Hepatocyte (in vitro differentiated cells): Measurements from ENCODE around the gene RBM33.

Experiments used
- EZH2 ChIP-seq: fragments of 200-600 bp; sonication (generic); IDR thresholded peaks from 2 replicates; pipeline ENCODE4 v1.6.1; 2016; ENCODE audit warnings: antibody characterized with exemption, mild to moderate bottlenecking, borderline replicate concordance
- TF ChIP-seq, protein P1 (sequence below): fragments of 200-600 bp; sonication (generic); IDR thresholded peaks from 2 replicates; pipeline ENCODE4 v1.5.1; 2016; ENCODE audit warnings: antibody characterized with exemption, mild to moderate bottlenecking; ENCODE audit not compliant: poor library complexity

GRCh38 chr7:155640629-155641028 lies 3.8 kb upstream of the RBM33 start:
- TF ChIP-seq, protein P1, sequence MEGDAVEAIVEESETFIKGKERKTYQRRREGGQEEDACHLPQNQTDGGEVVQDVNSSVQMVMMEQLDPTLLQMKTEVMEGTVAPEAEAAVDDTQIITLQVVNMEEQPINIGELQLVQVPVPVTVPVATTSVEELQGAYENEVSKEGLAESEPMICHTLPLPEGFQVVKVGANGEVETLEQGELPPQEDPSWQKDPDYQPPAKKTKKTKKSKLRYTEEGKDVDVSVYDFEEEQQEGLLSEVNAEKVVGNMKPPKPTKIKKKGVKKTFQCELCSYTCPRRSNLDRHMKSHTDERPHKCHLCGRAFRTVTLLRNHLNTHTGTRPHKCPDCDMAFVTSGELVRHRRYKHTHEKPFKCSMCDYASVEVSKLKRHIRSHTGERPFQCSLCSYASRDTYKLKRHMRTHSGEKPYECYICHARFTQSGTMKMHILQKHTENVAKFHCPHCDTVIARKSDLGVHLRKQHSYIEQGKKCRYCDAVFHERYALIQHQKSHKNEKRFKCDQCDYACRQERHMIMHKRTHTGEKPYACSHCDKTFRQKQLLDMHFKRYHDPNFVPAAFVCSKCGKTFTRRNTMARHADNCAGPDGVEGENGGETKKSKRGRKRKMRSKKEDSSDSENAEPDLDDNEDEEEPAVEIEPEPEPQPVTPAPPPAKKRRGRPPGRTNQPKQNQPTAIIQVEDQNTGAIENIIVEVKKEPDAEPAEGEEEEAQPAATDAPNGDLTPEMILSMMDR = no peak
- no peak for TF ChIP-seq EZH2
